Body of pancreas (tissue), 4 donors: Measurements from ENCODE around the gene MED16. TPM values are rescaled to one million over a fixed set of nuclear protein-coding genes. Genes with fewer than 3 reads are reported as not detected.

Experiments
- ATAC-seq: fragments of 150-250 bp; one replicate; pipeline ENCODE4 v1.9.1; 2016
- DNase-seq, 4 donors: peaks; one replicate each; pipeline ENCODE4 v3.0.0-alpha.2; 2019
- H3K27ac ChIP-seq, 4 donors: fragments of 200-600 bp; sonication (generic); 1 replicate in 3 of 4; 2 replicates in 1 of 4; pipeline versions ENCODE4 v1.5.1 to v1.6.1; 2016 to 2019; ENCODE audit warnings: mild to moderate bottlenecking in 1 of 4, mixed read lengths in 1 of 4, moderate library complexity in 1 of 4
- H3K27me3 ChIP-seq, 2 donors: fragments of 200-600 bp; sonication (generic); one replicate each; pipeline ENCODE4 v1.6.0; 2016; ENCODE audit warnings: mild to moderate bottlenecking in 1 of 2
- H3K36me3 ChIP-seq, 2 donors: fragments of 200-600 bp; sonication (generic); replicated peaks in 1 of 2; 2 replicates each; pipeline ENCODE4 v1.5.1; 2016; ENCODE audit warnings: low read depth in 2 of 2; ENCODE audit not compliant: insufficient read depth in 1 of 2
- H3K4me1 ChIP-seq: fragments of 200-600 bp; sonication (generic); one replicate; pipeline ENCODE4 v1.6.0; 2016
- H3K4me3 ChIP-seq, 2 donors: fragments of 200-600 bp; sonication (generic); 1 replicate in 1 of 2; 2 replicates in 1 of 2; pipeline ENCODE4 v1.5.1; 2016 to 2019
- H3K9me3 ChIP-seq, 3 donors: fragments of 200-600 bp; sonication (generic); 1 replicate in 2 of 3; 2 replicates in 1 of 3; pipeline ENCODE4 v1.5.1; 2016
- POLR2A ChIP-seq, 3 donors: fragments of 450-650 bp; IDR thresholded peaks; one replicate each; pipeline ENCODE4 v1.6.1; 2016; ENCODE audit warnings: antibody characterized with exemption in 3 of 3, mild to moderate bottlenecking in 2 of 3
- WGBS, 2 donors: methylation state at CpG; one replicate each; pipeline ENCODE4 v1.1.5; 2017; 5-methylcytosine and 5-hydroxymethylcytosine counted together
- intact Hi-C: fragments of 100-400 bp; cut with DNase I; formaldehyde crosslinking; loops from one replicate; pipeline ENCODE4 v1.15.1; 2023
- total RNA-seq, 2 donors: library from RNA; depleted of rRNA; stranded (reverse); fragments of >200 nt; gene quantifications; one replicate each; pipeline ENCODE4 v1.1.0, GENCODE V29; 2016
- TF ChIP-seq, protein P1 (sequence below), 7 experiments: fragments of 450-650 bp in 4 of 7; fragments of 200-600 bp in 3 of 7; sonication (generic) in 3 of 7; IDR thresholded peaks; one replicate each; pipeline ENCODE4 v1.5.1; 2016 to 2019; ENCODE audit warnings: antibody characterized with exemption in 7 of 7

Gene MED16
- total RNA-seq, 2 donors from 2014 or later: 35.0 to 49.8 TPM

DNA sequence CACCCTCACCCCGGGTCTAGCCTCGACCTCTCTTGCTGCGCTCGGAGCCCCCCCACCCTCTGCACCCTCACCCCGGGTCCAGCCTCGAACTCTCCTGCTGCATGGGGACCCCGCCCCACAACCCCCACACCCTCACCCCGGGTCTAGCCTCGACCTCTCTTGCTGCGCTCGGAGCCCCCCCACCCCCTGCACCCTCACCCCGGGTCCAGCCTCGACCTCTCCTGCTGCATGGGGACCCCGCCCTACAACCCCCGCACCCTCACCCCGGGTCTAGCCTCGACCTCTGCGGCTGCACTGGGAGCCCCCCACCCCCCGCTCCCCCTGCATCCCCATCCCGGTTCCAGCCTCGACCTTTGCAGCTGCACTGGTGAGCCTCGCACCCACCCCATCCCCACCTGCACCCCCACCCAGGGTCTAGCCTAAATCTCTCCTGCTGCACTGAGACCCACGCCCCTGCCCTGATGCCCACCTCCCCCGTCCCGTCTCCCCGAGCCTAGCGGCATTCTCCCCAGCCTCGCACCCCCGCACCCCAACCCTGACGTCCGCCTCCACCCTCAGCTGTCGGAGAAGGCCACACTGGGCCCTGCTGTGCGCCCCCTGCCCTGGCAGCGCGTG is 31.7 kb downstream of the MED16 start:
- peaks cover 27% of the 10 kb centered on the region for H3K4me1 ChIP-seq
- no peaks in the 10 kb centered on the region for H3K36me3 ChIP-seq
- ATAC-seq (no peak), DNase-seq (no peak)
- H3K27ac ChIP-seq: no peak overlapping the region
- TF ChIP-seq, protein P1, sequence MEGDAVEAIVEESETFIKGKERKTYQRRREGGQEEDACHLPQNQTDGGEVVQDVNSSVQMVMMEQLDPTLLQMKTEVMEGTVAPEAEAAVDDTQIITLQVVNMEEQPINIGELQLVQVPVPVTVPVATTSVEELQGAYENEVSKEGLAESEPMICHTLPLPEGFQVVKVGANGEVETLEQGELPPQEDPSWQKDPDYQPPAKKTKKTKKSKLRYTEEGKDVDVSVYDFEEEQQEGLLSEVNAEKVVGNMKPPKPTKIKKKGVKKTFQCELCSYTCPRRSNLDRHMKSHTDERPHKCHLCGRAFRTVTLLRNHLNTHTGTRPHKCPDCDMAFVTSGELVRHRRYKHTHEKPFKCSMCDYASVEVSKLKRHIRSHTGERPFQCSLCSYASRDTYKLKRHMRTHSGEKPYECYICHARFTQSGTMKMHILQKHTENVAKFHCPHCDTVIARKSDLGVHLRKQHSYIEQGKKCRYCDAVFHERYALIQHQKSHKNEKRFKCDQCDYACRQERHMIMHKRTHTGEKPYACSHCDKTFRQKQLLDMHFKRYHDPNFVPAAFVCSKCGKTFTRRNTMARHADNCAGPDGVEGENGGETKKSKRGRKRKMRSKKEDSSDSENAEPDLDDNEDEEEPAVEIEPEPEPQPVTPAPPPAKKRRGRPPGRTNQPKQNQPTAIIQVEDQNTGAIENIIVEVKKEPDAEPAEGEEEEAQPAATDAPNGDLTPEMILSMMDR (IDR thresholded peaks at IDR 0.05): no peak
- TF ChIP-seq POLR2A (IDR thresholded peaks at IDR 0.05): no peak
- H3K27me3 ChIP-seq: no peaks in the 10 kb centered on the region
- no peaks in the 10 kb centered on the region for H3K9me3 ChIP-seq
- H3K4me3 ChIP-seq: no peak overlapping the region
- intact Hi-C loops: loop anchor here (5.0 kb wide), 1 partner anchor 56 kb away; the partner anchor contains the start of gene KISS1R
- WGBS, 2 donors: 39 to 90% methylated on average over 2 to 17 of the region's 35 CpGs

DNA sequence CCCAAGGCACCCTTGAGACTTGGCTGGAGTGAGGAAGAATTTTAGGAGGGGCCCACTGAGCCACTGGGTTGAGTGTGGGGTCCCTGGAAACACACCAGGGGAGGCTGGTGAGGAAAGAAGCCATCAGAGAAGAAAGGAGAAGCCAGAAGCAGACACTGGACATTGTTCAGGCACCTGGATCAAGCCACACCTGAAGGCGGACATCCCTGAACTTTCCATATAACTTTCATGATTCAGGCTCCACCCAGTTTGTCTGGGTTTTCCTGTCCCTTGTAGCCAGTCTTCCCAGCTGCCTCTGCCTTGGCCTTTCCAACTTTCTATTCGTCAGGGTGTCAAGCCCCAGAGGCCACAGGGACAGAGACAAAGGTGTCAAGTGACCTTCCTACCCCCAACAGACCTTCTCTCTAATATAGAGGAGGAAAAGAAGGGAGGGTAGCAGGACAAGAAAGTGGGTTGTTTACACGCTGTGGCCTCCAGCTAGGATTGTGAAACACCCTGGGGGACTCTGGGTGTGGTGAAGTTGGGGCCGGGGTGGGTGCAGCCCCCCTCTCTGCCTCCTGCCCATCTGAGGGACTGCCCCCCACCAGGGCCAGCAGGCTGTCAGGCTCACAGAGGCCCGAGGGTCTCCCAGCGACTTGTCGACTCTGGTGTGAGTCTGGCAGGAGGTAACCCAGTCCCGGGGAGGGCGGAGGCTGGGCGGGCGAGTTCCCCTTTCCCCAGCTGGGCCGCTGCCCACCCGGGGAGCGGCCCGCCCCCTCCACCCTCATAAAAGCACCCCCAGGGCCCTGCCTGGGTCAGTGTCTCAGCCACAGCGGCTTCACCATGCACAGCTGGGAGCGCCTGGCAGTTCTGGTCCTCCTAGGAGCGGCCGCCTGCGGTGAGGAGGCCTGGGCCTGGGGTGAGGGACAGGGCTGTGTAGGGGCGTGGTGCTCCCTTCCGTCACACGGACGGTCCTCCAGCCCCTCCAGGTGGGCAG is 33.8 kb downstream of the MED16 start, which contains the start of gene CFD:
Gene CFD, plus strand, starts transcription at position 797 of the 976 bp plus-strand sequence. Its CDS starts 26 bp downstream, at position 823.
- ATAC-seq (no peak), DNase-seq (peak in 1 of 4 donors; percentile 53)
- H3K27me3 ChIP-seq: no peaks in the 10 kb centered on the region
- no peak within 1 kb of the TSS for H3K27ac ChIP-seq
- H3K9me3 ChIP-seq: no peaks in the 10 kb centered on the region
- intact Hi-C loops: no loop called here
- peaks cover 25% of the 10 kb centered on the region for H3K4me1 ChIP-seq
- TF ChIP-seq, protein P1 (IDR thresholded peaks at IDR 0.05): no peak
- TF ChIP-seq POLR2A (IDR thresholded peaks at IDR 0.05): peak in 2 of 3 donors; percentile 28 to 50
- peak within 1 kb of the TSS in 1 of 2 donors; percentile 9 for H3K4me3 ChIP-seq
- H3K36me3 ChIP-seq: no peaks in the 10 kb centered on the region
- 47 to 66% methylated on average over 9 to 23 of the region's 24 CpGs for WGBS, 2 donors

DNA sequence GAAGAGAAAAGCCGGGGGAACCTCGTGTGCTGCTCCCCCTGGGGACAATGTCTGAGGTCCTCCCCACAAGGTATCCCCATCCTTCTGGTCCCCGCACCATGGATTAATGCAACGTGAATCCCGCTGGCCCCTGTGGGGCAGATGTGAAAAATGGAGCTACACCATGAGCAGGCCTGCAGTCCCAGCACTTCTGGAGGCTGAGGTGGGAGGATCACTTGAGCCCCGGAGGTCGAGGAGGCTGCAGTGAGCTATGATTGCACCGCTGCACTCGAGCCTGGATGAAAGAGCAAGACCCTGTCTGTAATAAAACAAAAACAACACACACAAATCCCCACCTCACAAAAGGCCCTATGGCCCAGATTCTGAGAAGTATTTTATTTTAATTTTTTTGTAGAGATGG is 34.7 kb downstream of the MED16 start:
- intact Hi-C loops: no loop called here
- DNase-seq (no peak), ATAC-seq (no peak)
- TF ChIP-seq, protein P1 (IDR thresholded peaks at IDR 0.05): no peak
- TF ChIP-seq POLR2A (IDR thresholded peaks at IDR 0.05): no peak
- no peak overlapping the region for H3K27ac ChIP-seq
- no peaks in the 10 kb centered on the region for H3K27me3 ChIP-seq
- H3K4me3 ChIP-seq: no peak overlapping the region
- H3K36me3 ChIP-seq: no peaks in the 10 kb centered on the region
- WGBS, 2 donors: 73 to 77% methylated on average over 9 of the region's 9 CpGs
- H3K4me1 ChIP-seq: peaks cover 17% of the 10 kb centered on the region
- H3K9me3 ChIP-seq: no peaks in the 10 kb centered on the region

DNA sequence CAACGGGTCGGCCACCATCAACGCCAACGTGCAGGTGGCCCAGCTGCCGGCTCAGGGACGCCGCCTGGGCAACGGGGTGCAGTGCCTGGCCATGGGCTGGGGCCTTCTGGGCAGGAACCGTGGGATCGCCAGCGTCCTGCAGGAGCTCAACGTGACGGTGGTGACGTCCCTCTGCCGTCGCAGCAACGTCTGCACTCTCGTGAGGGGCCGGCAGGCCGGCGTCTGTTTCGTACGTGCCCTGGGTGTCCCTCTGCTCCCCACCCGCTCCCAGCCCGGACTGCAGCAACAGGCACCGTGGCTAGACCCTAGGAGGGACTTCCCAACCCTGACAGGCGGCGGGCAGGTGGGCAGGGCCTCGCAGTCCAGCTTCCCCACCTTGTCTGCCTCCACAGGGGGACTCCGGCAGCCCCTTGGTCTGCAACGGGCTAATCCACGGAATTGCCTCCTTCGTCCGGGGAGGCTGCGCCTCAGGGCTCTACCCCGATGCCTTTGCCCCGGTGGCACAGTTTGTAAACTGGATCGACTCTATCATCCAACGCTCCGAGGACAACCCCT is 37.3 kb downstream of the MED16 start:
- no peak for TF ChIP-seq POLR2A (IDR thresholded peaks at IDR 0.05)
- TF ChIP-seq, protein P1 (IDR thresholded peaks at IDR 0.05): no peak
- Histone ChIP-seq H3K27me3 (no peaks in the 10 kb centered on the region), H3K27ac (no peak overlapping the region), H3K9me3 (no peaks in the 10 kb centered on the region), H3K36me3 (no peaks in the 10 kb centered on the region), H3K4me1 (peaks cover 11% of the 10 kb centered on the region), H3K4me3 (no peak overlapping the region)
- intact Hi-C loops: no loop called here
- 63 to 84% methylated on average over 14 to 35 of the region's 40 CpGs for WGBS, 2 donors
- DNase-seq: no peak
- no peak for ATAC-seq
